HepG2 (cell line): ENCODE measurements around the gene STX10. TPM values are rescaled to one million over a fixed set of nuclear protein-coding genes. Genes with fewer than 3 reads are reported as not detected.

ENCODE experiments used
- ATAC-seq: fragments of 200-7000 bp; cut with Tn5 transposase; 3 replicates; pipeline ENCODE4 v1.9.1; 2020; ENCODE audit warnings: mild to moderate bottlenecking, moderate library complexity
- BruUV-seq: library from RNA; stranded (reverse); fragments of 400-500 nt; replicated peaks from 2 replicates; lab custom pipeline; 2021; lab: Mats Ljungman, UMichigan
- CTCF ChIA-PET: fragments of 300-600 bp; formaldehyde crosslinking; extraction: SDS; loops from one replicate; lab custom pipeline; 2021; ENCODE audit warnings: low total read pairs, inconsistent platforms, low intra/inter-chr PET ratio; lab: Yijun Ruan, JAX
- POLR2A ChIA-PET: fragments of 350-600 bp; sonication (Branson Sonifier 250); formaldehyde crosslinking; loops from one replicate; lab custom pipeline; 2020; ENCODE audit warnings: antibody characterized with exemption, inconsistent platforms; lab: Yijun Ruan, JAX
- DNase-seq: peaks from one replicate; pipeline ENCODE4 v3.0.0-alpha.2; 2015; ENCODE audit warnings: low spot score
- FAIRE-seq: peaks from 3 replicates; lab custom pipeline; 2011; peaks lifted over from hg19 to GRCh38; lab: Jason Lieb, UNC
- H2AFZ ChIP-seq: one replicate; pipeline ENCODE4 v1.6.1; 2011; ENCODE audit warnings: low read length, inconsistent platforms
- H3K27ac ChIP-seq: fragments of 300-600 bp; 3 replicates; pipeline ENCODE4 v1.8.0; 2011; ENCODE audit warnings: mixed run types, mild to moderate bottlenecking, mixed read lengths, low read length, inconsistent platforms; ENCODE audit not compliant: insufficient read depth; ENCODE audit errors: extremely low read length
- H3K27me3 ChIP-seq, 2 experiments: fragments of 200-600 bp in 1 of 2; 2 replicates in 1 of 2; 3 replicates in 1 of 2; pipeline versions ENCODE4 v1.6.0 to v1.8.0; 2011; ENCODE audit warnings: low read length in 2 of 2, mild to moderate bottlenecking in 2 of 2, moderate library complexity in 2 of 2, inconsistent platforms in 1 of 2; ENCODE audit not compliant: insufficient read depth in 2 of 2, control insufficient read depth in 1 of 2
- H3K36me3 ChIP-seq, 2 experiments: fragments of 200-600 bp in 1 of 2; replicated peaks in 1 of 2; 2 replicates in 1 of 2; 3 replicates in 1 of 2; pipeline versions ENCODE4 v1.5.1 to v1.8.0; 2011; ENCODE audit warnings: low read length in 2 of 2, inconsistent platforms in 1 of 2; ENCODE audit not compliant: insufficient read depth in 2 of 2, control insufficient read depth in 1 of 2
- H3K4me1 ChIP-seq: 2 replicates; pipeline ENCODE4 v1.5.1; 2012; ENCODE audit warnings: low read length, inconsistent platforms; ENCODE audit not compliant: insufficient read depth
- H3K4me2 ChIP-seq: 2 replicates; pipeline ENCODE4 v1.6.0; 2011; ENCODE audit warnings: low read depth, low read length, inconsistent platforms
- H3K4me3 ChIP-seq, 3 experiments: fragments of 200-600 bp in 1 of 3; sonication (generic), shearing (Covaris generic) in 1 of 3; replicated peaks in 1 of 3; 2 replicates each; pipeline ENCODE4 v1.5.1; 2011 to 2016; ENCODE audit warnings: low read length in 3 of 3, inconsistent platforms in 2 of 3, low read depth in 2 of 3, mild to moderate bottlenecking in 2 of 3, control low read depth in 1 of 3, mixed read lengths in 1 of 3; ENCODE audit not compliant: insufficient read depth in 1 of 3
- H3K79me2 ChIP-seq: one replicate; pipeline ENCODE4 v1.6.1; 2011; ENCODE audit warnings: low read length, inconsistent platforms; ENCODE audit not compliant: insufficient read depth
- H3K9ac ChIP-seq: 2 replicates; pipeline ENCODE4 v1.6.0; 2011; ENCODE audit warnings: mild to moderate bottlenecking, low read depth, low read length, inconsistent platforms; ENCODE audit not compliant: insufficient read depth
- H3K9me3 ChIP-seq: 2 replicates; pipeline ENCODE4 v1.5.1; 2012; ENCODE audit warnings: mild to moderate bottlenecking, low read length
- H4K20me1 ChIP-seq: 2 replicates; pipeline ENCODE4 v1.6.0; 2011; ENCODE audit warnings: inconsistent platforms, mild to moderate bottlenecking, low read length, moderate library complexity; ENCODE audit not compliant: insufficient read depth
- ARNT ChIP-seq: fragments of 450-650 bp; IDR thresholded peaks from 2 replicates; pipeline ENCODE4 v1.6.1; 2017
- ETV5 ChIP-seq: IDR thresholded peaks from 2 replicates; pipeline ENCODE4 v1.6.1; 2018; ENCODE audit warnings: missing biosample characterization, missing genetic modification reagents, inconsistent platforms, borderline replicate concordance
- FOXC1 ChIP-seq: sonication (generic); formaldehyde crosslinking; IDR thresholded peaks from 2 replicates; pipeline ENCODE4 v1.8.0; 2022; ENCODE audit warnings: mild to moderate bottlenecking, missing genetic modification reagents, borderline replicate concordance
- KDM5A ChIP-seq: fragments of 200-600 bp; sonication (generic); IDR thresholded peaks from 2 replicates; pipeline ENCODE4 v1.7.0; 2018; ENCODE audit warnings: antibody characterized with exemption, mild to moderate bottlenecking, low read length, borderline replicate concordance
- MIER3 ChIP-seq: IDR thresholded peaks from 2 replicates; pipeline ENCODE4 v1.6.1; 2016; ENCODE audit warnings: missing compliant biosample characterization, borderline replicate concordance
- NR2F2 ChIP-seq: IDR thresholded peaks from 2 replicates; pipeline ENCODE4 v1.6.1; 2012; ENCODE audit warnings: low read depth, inconsistent platforms, borderline replicate concordance
- TBX3 ChIP-seq: fragments of 450-650 bp; IDR thresholded peaks from 2 replicates; pipeline ENCODE4 v1.6.1; 2017; ENCODE audit warnings: antibody characterized with exemption, mild to moderate bottlenecking, inconsistent platforms, borderline replicate concordance
- THRA ChIP-seq: sonication (generic); formaldehyde crosslinking; IDR thresholded peaks from 2 replicates; pipeline ENCODE4 v1.4.0; 2020; ENCODE audit warnings: missing genetic modification reagents, borderline replicate concordance
- ZBTB3 ChIP-seq: sonication (generic); formaldehyde crosslinking; IDR thresholded peaks from 2 replicates; pipeline ENCODE4 v1.4.0; 2020; ENCODE audit warnings: low read depth, mild to moderate bottlenecking, moderate library complexity, missing genetic modification reagents, borderline replicate concordance
- ZFP36L1 ChIP-seq: sonication (generic); formaldehyde crosslinking; IDR thresholded peaks from 2 replicates; pipeline ENCODE4 v1.8.0; 2022; ENCODE audit warnings: mild to moderate bottlenecking, missing genetic modification reagents, moderate library complexity
- ZNF367 ChIP-seq: sonication (generic); formaldehyde crosslinking; IDR thresholded peaks from 2 replicates; pipeline ENCODE4 v1.4.0; 2020; ENCODE audit warnings: missing genetic modification reagents, borderline replicate concordance
- ZNF691 ChIP-seq: sonication (generic); formaldehyde crosslinking; IDR thresholded peaks from 2 replicates; pipeline ENCODE4 v1.4.0; 2020; ENCODE audit warnings: missing genetic modification reagents, low read depth, mild to moderate bottlenecking, borderline replicate concordance
- ZNF713 ChIP-seq: sonication (generic); formaldehyde crosslinking; IDR thresholded peaks from 2 replicates; pipeline ENCODE4 v1.4.0; 2020; ENCODE audit warnings: mild to moderate bottlenecking, missing genetic modification reagents
- ZNF782 ChIP-seq: sonication (generic); formaldehyde crosslinking; IDR thresholded peaks from 2 replicates; pipeline ENCODE4 v1.4.0; 2020; ENCODE audit warnings: missing genetic modification reagents, mild to moderate bottlenecking, borderline replicate concordance
- WGBS: methylation state at CpG from one replicate; pipeline ENCODE4 v1.1.6; 2017; ENCODE audit warnings: low lambda C conversion rate; 5-methylcytosine and 5-hydroxymethylcytosine counted together
- in situ Hi-C: cut with HindIII; loops from 2 replicates; pipeline ENCODE4 v1.10.0; 2017; ENCODE audit warnings: low pct_unique_long_range_greater_than_20kb; ENCODE audit not compliant: extremely low pct_ligation_motif_present
- intact Hi-C: fragments of 100-400 bp; cut with micrococcal nuclease; formaldehyde crosslinking; loops from one replicate; pipeline ENCODE4 v1.10.0; 2022; ENCODE audit not compliant: unreplicated experiment
- polyA plus RNA-seq, 8 experiments: library from polyadenylated mRNA; depleted of rRNA in 3 of 8; stranded (reverse) in 7 of 8; unstranded in 1 of 8; fragments of >200 nt; fragmentation: Illumina TruSeq in 4 of 8; extraction: Trizol in 4 of 8; gene quantifications; 2 replicates each; pipeline versions ENCODE4 v1.2.1 to v1.2.3, GENCODE V29; 2011 to 2016; ENCODE audit warnings: low read depth in 4 of 8, missing spikeins in 1 of 8, mixed read lengths in 1 of 8; ENCODE audit not compliant: insufficient read depth in 1 of 8
- total RNA-seq, 5 experiments: library from RNA; depleted of rRNA; stranded (reverse); fragments of >200 nt; fragmentation: Illumina TruSeq; extraction: Trizol; gene quantifications; 2 replicates each; pipeline ENCODE4 v1.2.3, GENCODE V29; 2016; ENCODE audit warnings: low read depth in 1 of 5
- TF ChIP-seq, protein P1 (sequence below): sonication (generic); formaldehyde crosslinking; IDR thresholded peaks from 2 replicates; pipeline ENCODE4 v1.8.1; 2022; ENCODE audit warnings: low read depth, mild to moderate bottlenecking, missing genetic modification reagents
- TF ChIP-seq, protein P2 (sequence below): sonication (generic); formaldehyde crosslinking; IDR thresholded peaks from 2 replicates; pipeline ENCODE4 v1.9.0; 2022; ENCODE audit warnings: missing genetic modification reagents, mild to moderate bottlenecking, borderline replicate concordance

STX10 gene
- total and polyA plus RNA-seq, 2 of the 13 experiments (the other 11 are each of a cell fraction or from before 2014, with no cell fraction given), result 47.9 to 66.4 TPM

DNA sequence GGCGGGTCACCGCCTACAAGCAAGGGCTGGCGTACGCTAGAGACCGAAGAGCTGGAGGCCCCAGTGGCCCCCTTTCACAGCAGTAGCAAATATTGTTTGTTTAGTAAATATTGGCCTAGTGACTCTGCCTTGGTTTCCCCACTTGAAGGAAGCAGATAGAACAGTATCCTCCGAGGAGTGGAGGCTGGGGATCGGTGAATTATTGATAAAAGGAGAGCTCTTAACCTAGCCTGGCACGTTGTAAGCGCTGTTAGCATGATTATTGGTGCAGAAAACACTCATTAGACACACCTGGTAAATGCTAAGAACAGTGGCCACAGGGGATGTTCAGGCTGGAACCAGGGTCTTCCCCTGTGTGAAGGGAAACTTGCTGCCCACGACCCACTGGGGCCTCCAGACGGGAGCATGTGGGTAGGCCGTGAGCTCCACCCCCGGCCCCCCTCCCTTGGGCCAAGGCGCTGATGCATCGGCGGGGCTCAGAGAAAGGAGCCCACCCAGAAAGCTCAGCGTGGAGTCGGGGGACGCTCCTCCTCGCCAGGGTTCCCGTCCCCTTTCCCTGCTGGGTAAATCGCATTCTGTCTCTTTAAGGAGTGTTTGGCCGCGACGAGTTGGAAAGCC, 2.3 kb upstream of the STX10 start:
- 15% methylated on average over 18 of the region's 25 CpGs for WGBS
- TSS peak; percentile 41 for BruUV-seq
- Histone ChIP-seq H3K27ac (peak overlapping the region; percentile 95), H2AFZ (no peak overlapping the region), H3K36me3 (no peaks in the 10 kb centered on the region), H3K27me3 (no peaks in the 10 kb centered on the region; a peak in 1 of 5 replicates), H3K79me2 (peaks cover 49% of the 10 kb centered on the region), H4K20me1 (peaks cover 3% of the 10 kb centered on the region; the same call in 1 of the 2 replicates), H3K9ac (peak overlapping the region; percentile 94), H3K4me1 (peaks cover 45% of the 10 kb centered on the region), H3K4me2 (peak overlapping the region; percentile 96), H3K4me3 (peak overlapping the region; percentile 57 to 91 (median 74)), H3K9me3 (no peaks in the 10 kb centered on the region)
- CTCF ChIA-PET, result no interaction called here
- FAIRE-seq (peak; percentile 26), DNase-seq (no peak), ATAC-seq (no peak)
- intact Hi-C loops (loop anchor here (1.0 to 5.0 kb wide), 3 partner anchors 10 to 695 kb away; partner anchors contain the start of genes NACC1 and TRMT1), in situ Hi-C loops (loop anchor here (5.0 kb wide), 2 partner anchors 35 to 40 kb away; partner anchors contain the start of genes NACC1 and TRMT1)
- POLR2A ChIA-PET, result interaction anchor here (1.0 to 2.2 kb wide), 12 partner anchors 13 to 579 kb away, joined by 3 to 108 read pairs (median 5); partner anchors contain the start of gene NACC1
- TF ChIP-seq ZBTB3, result 0 out of 2 replicates have a peak, but pooled peaks have one; percentile 76
- TF ChIP-seq ZFP36L1 (CRISPR knock-in tag), result 0 out of 2 replicates have a peak, but pooled peaks have one; percentile 57
- TF ChIP-seq, protein P1, sequence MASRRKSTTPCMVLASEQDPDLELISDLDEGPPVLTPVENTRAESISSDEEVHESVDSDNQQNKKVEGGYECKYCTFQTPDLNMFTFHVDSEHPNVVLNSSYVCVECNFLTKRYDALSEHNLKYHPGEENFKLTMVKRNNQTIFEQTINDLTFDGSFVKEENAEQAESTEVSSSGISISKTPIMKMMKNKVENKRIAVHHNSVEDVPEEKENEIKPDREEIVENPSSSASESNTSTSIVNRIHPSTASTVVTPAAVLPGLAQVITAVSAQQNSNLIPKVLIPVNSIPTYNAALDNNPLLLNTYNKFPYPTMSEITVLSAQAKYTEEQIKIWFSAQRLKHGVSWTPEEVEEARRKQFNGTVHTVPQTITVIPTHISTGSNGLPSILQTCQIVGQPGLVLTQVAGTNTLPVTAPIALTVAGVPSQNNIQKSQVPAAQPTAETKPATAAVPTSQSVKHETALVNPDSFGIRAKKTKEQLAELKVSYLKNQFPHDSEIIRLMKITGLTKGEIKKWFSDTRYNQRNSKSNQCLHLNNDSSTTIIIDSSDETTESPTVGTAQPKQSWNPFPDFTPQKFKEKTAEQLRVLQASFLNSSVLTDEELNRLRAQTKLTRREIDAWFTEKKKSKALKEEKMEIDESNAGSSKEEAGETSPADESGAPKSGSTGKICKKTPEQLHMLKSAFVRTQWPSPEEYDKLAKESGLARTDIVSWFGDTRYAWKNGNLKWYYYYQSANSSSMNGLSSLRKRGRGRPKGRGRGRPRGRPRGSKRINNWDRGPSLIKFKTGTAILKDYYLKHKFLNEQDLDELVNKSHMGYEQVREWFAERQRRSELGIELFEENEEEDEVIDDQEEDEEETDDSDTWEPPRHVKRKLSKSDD (CRISPR knock-in tag), result peak; percentile 35; the same call in 1 of the 2 replicates
- TF ChIP-seq ETV5 (CRISPR knock-in tag), result peak; percentile 59; the same call in 1 of the 2 replicates
- TF ChIP-seq ZNF691 (CRISPR knock-in tag), result 0 out of 2 replicates have a peak, but pooled peaks have one; percentile 70
- no peak for TF ChIP-seq TBX3
- 0 out of 2 replicates have a peak, but pooled peaks have one; percentile 4 for TF ChIP-seq FOXC1 (CRISPR knock-in tag)
- TF ChIP-seq ZNF367 (CRISPR knock-in tag), result 0 out of 2 replicates have a peak, but pooled peaks have one; percentile 37
- TF ChIP-seq MIER3 (CRISPR knock-in tag), result no peak
- 0 out of 2 replicates have a peak, but pooled peaks have one; percentile 16 for TF ChIP-seq NR2F2
- TF ChIP-seq ZNF713 (CRISPR knock-in tag), result no peak
- no peak for TF ChIP-seq THRA (CRISPR knock-in tag)
- peak; percentile 33; the same call in 1 of the 2 replicates for TF ChIP-seq KDM5A
- TF ChIP-seq, protein P2, sequence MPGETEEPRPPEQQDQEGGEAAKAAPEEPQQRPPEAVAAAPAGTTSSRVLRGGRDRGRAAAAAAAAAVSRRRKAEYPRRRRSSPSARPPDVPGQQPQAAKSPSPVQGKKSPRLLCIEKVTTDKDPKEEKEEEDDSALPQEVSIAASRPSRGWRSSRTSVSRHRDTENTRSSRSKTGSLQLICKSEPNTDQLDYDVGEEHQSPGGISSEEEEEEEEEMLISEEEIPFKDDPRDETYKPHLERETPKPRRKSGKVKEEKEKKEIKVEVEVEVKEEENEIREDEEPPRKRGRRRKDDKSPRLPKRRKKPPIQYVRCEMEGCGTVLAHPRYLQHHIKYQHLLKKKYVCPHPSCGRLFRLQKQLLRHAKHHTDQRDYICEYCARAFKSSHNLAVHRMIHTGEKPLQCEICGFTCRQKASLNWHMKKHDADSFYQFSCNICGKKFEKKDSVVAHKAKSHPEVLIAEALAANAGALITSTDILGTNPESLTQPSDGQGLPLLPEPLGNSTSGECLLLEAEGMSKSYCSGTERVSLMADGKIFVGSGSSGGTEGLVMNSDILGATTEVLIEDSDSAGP (CRISPR knock-in tag), result peak; percentile 99
- TF ChIP-seq ZNF782 (CRISPR knock-in tag), result 0 out of 2 replicates have a peak, but pooled peaks have one; percentile 30
- no peak for TF ChIP-seq ARNT
